Stimulated activated effector memory CD8-positive, alpha-beta T cell treated with anti-CD3 and anti-CD28 coated beads, Interleukin-12 subunit alpha, Interleukin-12 subunit beta, amount 100 ng/mL, for 72 hours (primary cell): Measurements from ENCODE around the gene TOM1L2.

Experiments used
- ATAC-seq: fragments of 150-1000 bp; cut with Tn5 transposase; 2 replicates; pipeline ENCODE4 v1.10.0; 2021
- DNase-seq, 2 donors: peaks; one replicate each; pipeline ENCODE4 v3.0.0; 2021 to 2022; ENCODE audit warnings: low spot score in 2 of 2
- H3K27ac Mint-ChIP-seq: one replicate; pipeline ENCODE4 v1.8.0; 2022; ENCODE audit warnings: mild to moderate bottlenecking, mixed read lengths
- H3K36me3 Mint-ChIP-seq: one replicate; pipeline ENCODE4 v1.8.0; 2022; ENCODE audit warnings: mild to moderate bottlenecking, mixed read lengths
- H3K4me1 Mint-ChIP-seq: one replicate; pipeline ENCODE4 v1.8.0; 2022; ENCODE audit warnings: mixed read lengths
- H3K4me3 Mint-ChIP-seq: one replicate; pipeline ENCODE4 v1.8.0; 2022; ENCODE audit warnings: mild to moderate bottlenecking, mixed read lengths
- H3K9me3 Mint-ChIP-seq: one replicate; pipeline ENCODE4 v1.8.0; 2022; ENCODE audit warnings: mixed read lengths

TOM1L2 gene

GRCh38 chr17:17859909-17860765 lies 112.1 kb downstream of the TOM1L2 start:
- Mint-ChIP-seq H3K27ac (no peak overlapping the region), H3K4me1 (peaks cover 16% of the 10 kb centered on the region), H3K4me3 (no peak overlapping the region), H3K9me3 (no peaks in the 10 kb centered on the region), H3K36me3 (no peaks in the 10 kb centered on the region)
- ATAC-seq (peak; percentile 88), DNase-seq (peak; percentile 62 to 83)

DNA sequence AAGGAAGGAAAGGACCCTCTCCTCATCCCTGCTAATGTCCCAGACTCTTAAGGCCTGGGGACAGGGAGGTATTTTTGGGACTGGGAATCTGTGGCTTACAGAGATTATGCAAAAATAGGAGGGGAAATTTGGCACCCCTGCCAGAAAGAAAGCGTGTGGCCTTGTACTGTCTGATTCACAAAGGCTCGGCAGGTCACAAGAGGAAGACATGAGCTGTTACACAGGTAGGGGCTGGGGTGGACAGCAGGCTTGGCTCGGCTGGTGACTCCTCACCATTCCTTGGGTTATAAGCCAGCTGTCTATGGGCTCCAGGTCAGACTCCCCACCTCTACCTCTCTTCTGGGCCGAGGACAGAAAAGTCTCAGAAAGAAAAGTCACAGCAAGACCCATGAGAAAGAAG lies 114.7 kb downstream of the TOM1L2 start:
- H3K36me3 Mint-ChIP-seq: peaks cover 6% of the 10 kb centered on the region
- DNase-seq: no peak
- no peak overlapping the region for H3K27ac Mint-ChIP-seq
- no peak overlapping the region for H3K4me3 Mint-ChIP-seq
- peaks cover 32% of the 10 kb centered on the region for H3K4me1 Mint-ChIP-seq
- H3K9me3 Mint-ChIP-seq: no peaks in the 10 kb centered on the region
- ATAC-seq: no peak

- Mint-ChIP-seq H3K4me3 (no peak overlapping the region), H3K4me1 (peaks cover 44% of the 10 kb centered on the region), H3K9me3 (no peaks in the 10 kb centered on the region), H3K27ac (no peak overlapping the region), H3K36me3 (peaks cover 6% of the 10 kb centered on the region)
- DNase-seq (no peak), ATAC-seq (no peak)
Measured at GRCh38 chr17:17856386-17856785, 115.8 kb downstream of the TOM1L2 start.

DNA sequence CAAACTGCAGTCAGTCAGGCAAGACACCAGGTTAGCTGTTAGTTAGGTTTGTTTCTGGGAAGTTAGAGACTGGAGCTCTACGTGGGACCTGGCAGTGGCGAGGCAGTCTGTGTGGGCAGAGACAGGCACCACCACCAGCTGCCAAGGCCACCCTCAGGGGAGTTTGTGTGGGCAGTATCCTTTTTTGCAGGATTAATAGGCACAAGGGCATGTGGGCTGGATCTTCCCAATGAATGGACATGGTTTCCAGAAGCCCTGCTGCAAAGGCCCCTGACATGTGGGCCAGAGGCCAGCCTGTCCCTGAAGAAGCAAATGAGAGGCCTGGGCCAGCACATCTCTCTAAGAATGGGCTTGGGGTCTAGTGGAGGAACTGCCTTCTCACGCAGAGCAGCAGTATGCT lies 116.2 kb downstream of the TOM1L2 start:
- Mint-ChIP-seq H3K4me3 (no peak overlapping the region), H3K27ac (no peak overlapping the region), H3K36me3 (peaks cover 8% of the 10 kb centered on the region), H3K4me1 (peaks cover 48% of the 10 kb centered on the region), H3K9me3 (no peaks in the 10 kb centered on the region)
- ATAC-seq: no peak
- no peak for DNase-seq

DNA sequence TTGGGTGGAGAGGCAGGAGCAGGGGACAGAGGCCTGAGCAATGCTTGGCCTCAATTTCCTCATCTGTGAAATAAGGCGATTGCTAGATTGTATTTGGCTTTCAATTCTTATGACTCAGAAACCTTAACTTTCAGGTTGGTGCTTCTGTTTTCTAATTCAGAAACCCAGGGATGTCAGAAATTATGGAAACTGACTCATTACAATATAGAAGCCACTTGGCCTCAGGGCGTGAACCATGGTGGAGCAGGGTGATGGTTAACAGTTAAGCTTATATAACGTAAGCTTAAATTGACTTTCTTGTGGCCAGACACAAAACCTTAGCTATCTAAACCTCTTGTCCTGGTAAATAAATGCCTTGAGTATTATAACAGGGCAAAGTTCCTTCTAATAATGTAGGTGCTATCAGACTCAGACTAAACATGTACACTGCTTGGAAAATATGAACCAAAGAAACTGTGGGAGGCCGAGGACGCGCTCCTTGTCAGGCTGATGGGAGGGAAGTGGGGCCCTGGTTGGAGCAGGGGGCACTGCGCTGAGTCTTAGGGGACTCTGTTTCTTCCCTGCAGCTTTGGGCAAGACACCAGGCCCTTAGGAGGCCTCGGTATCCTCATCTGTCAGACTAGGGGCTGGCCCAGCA lies 118.3 kb downstream of the TOM1L2 start:
- H3K36me3 Mint-ChIP-seq: peaks cover 20% of the 10 kb centered on the region
- ATAC-seq: peak; percentile 80
- peak overlapping the region; percentile 82 for H3K27ac Mint-ChIP-seq
- DNase-seq: peak in 1 of 2 donors; percentile 69
- no peaks in the 10 kb centered on the region for H3K9me3 Mint-ChIP-seq
- H3K4me1 Mint-ChIP-seq: peaks cover 68% of the 10 kb centered on the region
- peak overlapping the region; percentile 65 for H3K4me3 Mint-ChIP-seq

- no peak for DNase-seq
- no peak overlapping the region for H3K27ac Mint-ChIP-seq
- H3K4me1 Mint-ChIP-seq: peaks cover 78% of the 10 kb centered on the region
- H3K36me3 Mint-ChIP-seq: peaks cover 22% of the 10 kb centered on the region
- H3K4me3 Mint-ChIP-seq: peak overlapping the region; percentile 65
- no peaks in the 10 kb centered on the region for H3K9me3 Mint-ChIP-seq
- no peak for ATAC-seq
Measured at GRCh38 chr17:17852930-17853329, 119.3 kb downstream of the TOM1L2 start.

DNA sequence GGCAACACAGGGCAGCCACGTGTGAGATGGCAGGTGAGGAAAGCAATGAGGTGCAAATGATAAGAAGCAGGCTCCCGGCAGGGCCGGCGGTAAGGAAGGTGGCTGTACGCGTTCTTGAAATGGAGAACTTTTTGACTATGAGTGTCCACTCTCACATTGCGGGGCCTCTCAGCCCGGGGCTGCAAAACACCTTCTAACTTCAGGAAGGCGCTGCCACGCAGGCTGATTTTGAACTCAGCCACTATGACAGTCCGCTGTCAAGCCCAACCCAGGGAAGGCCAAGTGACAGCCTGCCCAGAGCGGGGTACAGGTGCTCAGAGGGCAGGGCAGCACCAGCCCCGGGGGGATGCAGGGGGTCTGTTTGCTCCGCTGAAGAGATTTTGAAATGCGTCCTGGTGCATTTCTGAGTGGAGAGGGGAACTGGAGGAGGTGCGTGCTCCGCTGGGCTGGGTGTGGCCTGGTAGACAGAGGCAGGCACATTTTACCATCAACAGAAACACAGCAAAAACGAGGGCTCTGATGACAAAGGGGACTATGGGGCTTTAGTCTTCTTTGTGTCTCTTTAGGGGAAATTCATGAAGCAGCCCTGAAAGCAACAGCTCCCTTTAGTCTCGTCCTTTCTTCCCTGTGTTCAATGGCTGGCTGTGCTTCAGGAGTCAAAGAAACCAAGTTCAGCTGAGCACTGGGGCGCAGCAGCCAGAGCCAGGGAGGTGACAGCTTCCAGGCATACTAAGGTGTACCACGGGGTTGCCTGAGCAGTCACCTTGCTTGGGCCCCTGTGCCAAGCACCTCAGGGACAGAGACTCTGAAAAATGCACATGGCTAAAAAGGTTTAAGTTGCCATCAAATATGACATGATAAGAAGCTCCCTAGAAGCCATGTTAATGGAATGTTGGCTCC lies 120.8 kb downstream of the TOM1L2 start:
- DNase-seq: no peak
- Mint-ChIP-seq H3K36me3 (peaks cover 27% of the 10 kb centered on the region), H3K4me1 (peaks cover 94% of the 10 kb centered on the region), H3K4me3 (peak overlapping the region; percentile 71), H3K27ac (peak overlapping the region; percentile 68), H3K9me3 (no peaks in the 10 kb centered on the region)
- ATAC-seq: no peak

DNA sequence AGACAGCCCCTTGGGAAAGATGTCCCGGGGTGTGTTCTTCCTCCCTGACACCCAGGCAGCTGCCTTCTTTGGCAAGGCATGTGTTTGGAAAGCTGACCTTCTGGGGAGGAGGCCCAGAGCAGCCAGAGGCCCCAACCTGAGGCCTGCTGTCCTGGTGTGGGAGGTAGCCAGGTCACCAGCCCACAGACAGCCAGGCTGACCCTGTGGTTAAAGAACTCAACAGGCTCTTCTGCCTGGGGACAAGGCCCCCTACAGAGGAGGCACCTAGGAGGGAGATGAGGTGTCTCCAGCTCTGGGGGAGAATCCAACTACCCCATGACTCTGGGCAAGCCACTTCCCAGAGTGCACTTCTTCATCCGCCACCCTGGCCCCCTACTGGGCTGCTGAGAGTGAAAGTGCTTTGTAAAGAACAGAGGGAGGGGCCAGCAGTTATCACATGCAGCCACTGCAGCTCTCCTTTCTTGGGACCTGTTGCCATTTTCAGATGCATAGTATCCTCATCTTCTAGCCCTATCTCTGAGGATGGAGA lies 122.3 kb downstream of the TOM1L2 start:
- Mint-ChIP-seq H3K36me3 (peaks cover 31% of the 10 kb centered on the region), H3K4me3 (peak overlapping the region; percentile 71), H3K9me3 (no peaks in the 10 kb centered on the region), H3K27ac (peak overlapping the region; percentile 93), H3K4me1 (peaks cover 84% of the 10 kb centered on the region)
- peak in 1 of 2 donors; percentile 81 for DNase-seq
- peak; percentile 65 for ATAC-seq

- peak; percentile 88 for ATAC-seq
Measured at GRCh38 chr17:17849147-17849820, 122.9 kb downstream of the TOM1L2 start.

DNA sequence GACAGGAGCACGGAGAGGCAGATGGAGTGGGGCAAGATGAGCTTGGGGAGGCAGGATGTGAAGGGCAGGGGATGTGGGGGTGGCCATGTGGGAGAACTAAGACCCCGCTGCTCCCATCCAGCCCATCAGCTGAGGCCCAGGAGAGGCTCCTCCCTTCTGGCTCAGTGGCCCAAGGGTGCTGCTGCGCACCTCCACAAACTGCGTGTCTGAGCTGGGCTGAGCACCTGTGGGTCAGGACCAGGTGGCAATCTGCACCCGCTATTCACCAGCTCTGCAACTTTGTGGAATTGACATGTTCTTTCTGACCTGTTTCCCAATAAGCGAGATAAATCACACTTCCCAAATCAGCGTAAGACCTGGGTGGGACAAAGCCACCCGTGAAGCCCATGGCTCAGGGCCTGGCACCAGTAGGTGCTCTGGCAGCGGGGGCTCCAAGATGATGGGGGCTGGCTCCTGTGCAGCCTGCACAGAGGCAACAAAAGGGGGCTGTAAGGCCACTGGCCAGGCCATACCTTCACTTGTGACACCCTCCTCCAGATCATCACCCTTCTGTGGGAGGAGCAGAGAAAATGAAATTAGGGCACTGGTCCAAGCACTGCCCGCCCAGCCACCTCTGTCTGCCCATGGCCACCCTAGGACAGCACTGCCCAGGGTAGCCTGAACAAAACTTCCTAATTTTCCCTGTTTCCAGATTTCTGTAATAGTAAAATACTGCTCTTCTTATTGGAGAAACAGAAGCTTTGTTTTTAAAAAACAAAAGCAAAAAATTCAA lies 123.7 kb downstream of the TOM1L2 start:
- ATAC-seq: no peak
- peaks cover 25% of the 10 kb centered on the region for H3K36me3 Mint-ChIP-seq
- H3K4me1 Mint-ChIP-seq: peaks cover 71% of the 10 kb centered on the region
- DNase-seq: no peak
- peak overlapping the region; percentile 71 for H3K4me3 Mint-ChIP-seq
- H3K27ac Mint-ChIP-seq: peak overlapping the region; percentile 93
- H3K9me3 Mint-ChIP-seq: no peaks in the 10 kb centered on the region

More at GRCh38 chr17:17849147-17849820, 122.9 kb downstream of the TOM1L2 start:
- Mint-ChIP-seq H3K27ac (peak overlapping the region; percentile 93), H3K4me1 (peaks cover 79% of the 10 kb centered on the region), H3K36me3 (peaks cover 31% of the 10 kb centered on the region), H3K4me3 (peak overlapping the region; percentile 71), H3K9me3 (no peaks in the 10 kb centered on the region)
- peak; percentile 75 to 95 for DNase-seq

- Mint-ChIP-seq H3K27ac (no peak overlapping the region), H3K4me1 (peaks cover 64% of the 10 kb centered on the region), H3K36me3 (peaks cover 25% of the 10 kb centered on the region), H3K4me3 (no peak overlapping the region), H3K9me3 (no peaks in the 10 kb centered on the region)
- ATAC-seq (no peak), DNase-seq (no peak)
Measured at GRCh38 chr17:17847726-17848125, 124.5 kb downstream of the TOM1L2 start.

GRCh38 chr17:17847118-17847689 lies 125.0 kb downstream of the TOM1L2 start:
- H3K36me3 Mint-ChIP-seq: peaks cover 25% of the 10 kb centered on the region
- DNase-seq (no peak), ATAC-seq (no peak)
- peaks cover 61% of the 10 kb centered on the region for H3K4me1 Mint-ChIP-seq
- no peak overlapping the region for H3K27ac Mint-ChIP-seq
- no peak overlapping the region for H3K4me3 Mint-ChIP-seq
- H3K9me3 Mint-ChIP-seq: no peaks in the 10 kb centered on the region

GRCh38 chr17:17846645-17847044 lies 125.6 kb downstream of the TOM1L2 start:
- no peak for ATAC-seq
- Mint-ChIP-seq H3K36me3 (peaks cover 25% of the 10 kb centered on the region), H3K9me3 (no peaks in the 10 kb centered on the region), H3K4me1 (peaks cover 55% of the 10 kb centered on the region), H3K4me3 (no peak overlapping the region), H3K27ac (no peak overlapping the region)
- no peak for DNase-seq

DNA sequence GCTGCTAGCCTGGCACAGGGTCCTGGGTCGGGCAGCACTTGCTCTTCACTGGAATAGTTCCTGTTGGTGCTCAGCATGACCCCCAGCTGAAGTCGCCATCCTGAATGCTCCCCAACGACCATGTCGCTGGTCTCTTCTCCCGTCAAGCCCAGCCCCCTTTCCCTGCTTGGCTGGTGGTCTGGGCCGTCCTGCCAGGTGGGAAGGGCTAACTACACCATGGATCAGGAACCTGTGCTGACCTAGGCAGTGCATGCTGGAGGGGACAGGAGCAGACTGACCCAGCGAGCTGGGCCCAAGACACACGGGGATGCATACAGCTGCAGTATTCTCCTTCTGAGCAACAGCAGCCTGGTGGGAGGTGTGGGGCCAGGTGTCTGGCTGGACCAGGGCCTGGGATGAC lies 126.2 kb downstream of the TOM1L2 start:
- ATAC-seq (no peak), DNase-seq (no peak)
- Mint-ChIP-seq H3K9me3 (no peaks in the 10 kb centered on the region), H3K4me1 (peaks cover 52% of the 10 kb centered on the region), H3K36me3 (peaks cover 24% of the 10 kb centered on the region), H3K27ac (no peak overlapping the region), H3K4me3 (no peak overlapping the region)
